ENCODE results near the gene KCTD5.

- TF ChIP-seq CTCF (IDR thresholded peaks at IDR 0.05; ENCODE audit: borderline replicate concordance, extremely low read depth, low read length, poor library complexity, severe bottlenecking) (no peak), EZH2 (IDR thresholded peaks at IDR 0.05; ENCODE audit: borderline replicate concordance, low read depth, low read length, severe bottlenecking) (no peak)
These were observed 33.2 kb downstream of the KCTD5 start for GRCh38 chr16:2715519-2715918.

Measured in DND-41 (cell line).